Activated CD4-positive, alpha-beta memory T cell treated with anti-CD3 and anti-CD28 coated beads for 36 hours (primary cell): ENCODE results near the gene XPO5. TPM values are rescaled to one million over a fixed set of nuclear protein-coding genes. Genes with fewer than 3 reads are reported as not detected.

Experiments used
- CTCF ChIA-PET: fragments of 350-600 bp; sonication (Branson Sonifier 250); formaldehyde crosslinking; loops from one replicate; lab custom pipeline; 2021; ENCODE audit warnings: antibody characterized with exemption, inconsistent platforms; lab: Charles Lee
- POLR2A ChIA-PET: fragments of 350-600 bp; sonication (Branson Sonifier 250); formaldehyde crosslinking; loops from one replicate; lab custom pipeline; 2021; ENCODE audit warnings: antibody characterized with exemption; lab: Charles Lee
- DNase-seq: peaks from one replicate; pipeline ENCODE4 v3.0.0-alpha.2; 2020
- H3K27ac Mint-ChIP-seq: one replicate; pipeline ENCODE4 v1.8.0; 2021; ENCODE audit warnings: mixed read lengths
- H3K27me3 Mint-ChIP-seq: one replicate; pipeline ENCODE4 v1.8.0; 2021; ENCODE audit warnings: mixed read lengths
- H3K36me3 Mint-ChIP-seq: one replicate; pipeline ENCODE4 v1.8.0; 2021; ENCODE audit warnings: mixed read lengths
- H3K4me1 Mint-ChIP-seq: one replicate; pipeline ENCODE4 v1.8.0; 2021; ENCODE audit warnings: low read depth, mixed read lengths
- H3K4me3 Mint-ChIP-seq: one replicate; pipeline ENCODE4 v1.8.0; 2021; ENCODE audit warnings: mild to moderate bottlenecking, mixed read lengths
- H3K9me3 Mint-ChIP-seq: one replicate; pipeline ENCODE4 v1.8.0; 2021; ENCODE audit warnings: mixed read lengths
- intact Hi-C: fragments of 100-400 bp; cut with micrococcal nuclease; formaldehyde crosslinking; loops from one replicate; pipeline ENCODE4 v1.15.1; 2023
- total RNA-seq, 2 experiments: library from RNA; stranded (reverse); gene quantifications; one replicate each; pipeline ENCODE4 v1.2.3, GENCODE V29; 2021

The XPO5 gene
- 10 to 100 TPM; 83.7 to 97.9 TPM for total RNA-seq

- H3K27me3 Mint-ChIP-seq = no peaks in the 10 kb centered on the region
- H3K9me3 Mint-ChIP-seq = no peaks in the 10 kb centered on the region
- intact Hi-C loops = loop anchor here (2.0 to 10.0 kb wide), 2 partner anchors 53 to 199 kb away; partner anchors contain the start of genes GTPBP2 and VEGFA
- peak within 1 kb of the TSS; percentile 85 for H3K27ac Mint-ChIP-seq
- peak; percentile 94 for DNase-seq
- peak within 1 kb of the TSS; percentile 97 for H3K4me3 Mint-ChIP-seq
- H3K36me3 Mint-ChIP-seq = peaks cover 41% of the 10 kb centered on the region
- ChIA-PET POLR2A (interaction anchor here (0.6 to 1.7 kb wide), 4 partner anchors 9 to 60 kb away, joined by 3 to 14 read pairs (median 3); partner anchors contain the start of genes GTPBP2 and MAD2L1BP), CTCF (interaction anchor here (1.5 kb wide), 1 partner anchor 53 kb away, joined by 6 read pairs; the partner anchor contains the start of gene GTPBP2)
- peaks cover 52% of the 10 kb centered on the region for H3K4me1 Mint-ChIP-seq
Observed at GRCh38 chr6:43575772-43576551, at the start of gene XPO5, which contains the start of gene POLH. TSS of gene XPO5 (minus strand) at chr6:43576038. CDS start at chr6:43575864, 174 bp downstream. TSS of gene POLH (plus strand) at chr6:43576185. CDS start at chr6:43582320, 6,135 bp downstream.

- ChIA-PET POLR2A (no interaction called here), CTCF (interaction anchor here (1.4 kb wide), 1 partner anchor 42 kb away, joined by 3 read pairs; no protein-coding TSS in a partner anchor)
- Mint-ChIP-seq H3K27ac (peak overlapping the region; percentile 80), H3K4me1 (peaks cover 27% of the 10 kb centered on the region), H3K36me3 (peaks cover 53% of the 10 kb centered on the region), H3K27me3 (no peaks in the 10 kb centered on the region), H3K9me3 (no peaks in the 10 kb centered on the region), H3K4me3 (no peak overlapping the region)
- DNase-seq = no peak
- intact Hi-C loops = no loop called here
Observed at GRCh38 chr6:43625393-43625992, 49.7 kb upstream of the XPO5 start.

GRCh38 chr6:43624786-43625288 is 49.0 kb upstream of the XPO5 start:
- Mint-ChIP-seq H3K27ac (no peak overlapping the region), H3K4me1 (peaks cover 23% of the 10 kb centered on the region), H3K4me3 (no peak overlapping the region), H3K9me3 (no peaks in the 10 kb centered on the region), H3K27me3 (no peaks in the 10 kb centered on the region), H3K36me3 (peaks cover 54% of the 10 kb centered on the region)
- ChIA-PET CTCF (interaction anchor here (1.4 kb wide), 1 partner anchor 42 kb away, joined by 3 read pairs; no protein-coding TSS in a partner anchor), POLR2A (no interaction called here)
- intact Hi-C loops = no loop called here
- no peak for DNase-seq

GRCh38 chr6:43623880-43624785 is 48.3 kb upstream of the XPO5 start:
- Mint-ChIP-seq H3K27me3 (no peaks in the 10 kb centered on the region), H3K9me3 (no peaks in the 10 kb centered on the region), H3K36me3 (peaks cover 54% of the 10 kb centered on the region), H3K4me1 (peaks cover 23% of the 10 kb centered on the region), H3K4me3 (no peak overlapping the region), H3K27ac (no peak overlapping the region)
- CTCF ChIA-PET = no interaction called here
- no peak for DNase-seq
- intact Hi-C loops = no loop called here
- POLR2A ChIA-PET = no interaction called here

DNA sequence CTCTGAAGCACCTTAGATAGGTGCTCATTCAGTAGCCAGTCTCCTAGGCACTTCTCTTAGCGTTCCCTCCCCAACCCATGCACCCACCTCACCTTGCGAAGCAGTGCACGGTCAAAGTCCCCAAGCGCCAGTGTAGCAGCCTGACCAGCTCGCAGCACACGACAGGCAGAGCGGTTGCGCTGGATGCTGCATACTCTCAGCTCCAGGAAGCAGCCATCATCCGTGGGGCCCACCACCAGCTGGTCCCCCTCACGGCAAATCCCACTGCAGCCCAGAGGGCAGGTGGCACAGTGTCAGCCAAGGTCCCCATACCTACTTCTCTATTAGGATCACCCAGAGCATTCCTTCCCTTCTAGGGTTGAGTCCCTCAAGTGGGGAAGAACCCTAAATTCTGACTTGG is 46.7 kb upstream of the XPO5 start:
- no peak for DNase-seq
- Mint-ChIP-seq H3K27ac (no peak overlapping the region), H3K27me3 (no peaks in the 10 kb centered on the region), H3K4me3 (no peak overlapping the region), H3K4me1 (peaks cover 12% of the 10 kb centered on the region), H3K36me3 (peaks cover 50% of the 10 kb centered on the region), H3K9me3 (no peaks in the 10 kb centered on the region)
- intact Hi-C loops = no loop called here
- POLR2A ChIA-PET = no interaction called here
- CTCF ChIA-PET = no interaction called here

DNA sequence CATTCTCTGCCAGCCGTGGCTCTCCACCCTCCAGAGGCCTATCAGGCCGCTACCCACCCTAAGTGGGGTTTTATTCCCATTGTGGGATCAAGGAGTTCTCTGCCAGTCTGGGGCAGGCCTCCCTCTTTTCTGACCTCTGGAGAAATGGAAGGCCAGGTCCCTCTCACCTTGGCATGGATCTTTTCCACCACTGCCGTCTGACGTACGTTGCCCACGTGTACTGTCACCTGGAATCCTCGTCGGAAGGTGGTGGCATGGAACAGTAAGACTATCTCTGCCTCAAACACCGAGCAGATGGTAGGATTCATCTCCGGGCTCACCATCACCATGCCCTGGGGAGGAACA is 46.0 kb upstream of the XPO5 start:
- ChIA-PET POLR2A (no interaction called here), CTCF (no interaction called here)
- DNase-seq = no peak
- peaks cover 44% of the 10 kb centered on the region for H3K36me3 Mint-ChIP-seq
- no peak overlapping the region for H3K27ac Mint-ChIP-seq
- intact Hi-C loops = no loop called here
- H3K4me1 Mint-ChIP-seq = peaks cover 5% of the 10 kb centered on the region
- no peaks in the 10 kb centered on the region for H3K27me3 Mint-ChIP-seq
- H3K9me3 Mint-ChIP-seq = no peaks in the 10 kb centered on the region
- no peak overlapping the region for H3K4me3 Mint-ChIP-seq

GRCh38 chr6:43621078-43621835 is 45.4 kb upstream of the XPO5 start:
- DNase-seq = no peak
- Mint-ChIP-seq H3K4me3 (no peak overlapping the region), H3K27ac (no peak overlapping the region), H3K4me1 (peaks cover under 1% of the 10 kb centered on the region), H3K27me3 (no peaks in the 10 kb centered on the region), H3K9me3 (no peaks in the 10 kb centered on the region), H3K36me3 (peaks cover 40% of the 10 kb centered on the region)
- ChIA-PET CTCF (interaction anchor here (3.8 kb wide), 1 partner anchor 13 kb away, joined by 23 read pairs; no protein-coding TSS in a partner anchor), POLR2A (no interaction called here)
- intact Hi-C loops = no loop called here

GRCh38 chr6:43616725-43617472 is 41.1 kb upstream of the XPO5 start:
- Mint-ChIP-seq H3K27ac (no peak overlapping the region), H3K36me3 (peaks cover 27% of the 10 kb centered on the region), H3K4me3 (no peak overlapping the region), H3K4me1 (no peaks in the 10 kb centered on the region), H3K9me3 (no peaks in the 10 kb centered on the region), H3K27me3 (no peaks in the 10 kb centered on the region)
- intact Hi-C loops = no loop called here
- CTCF ChIA-PET = interaction anchor here (3.8 kb wide), 1 partner anchor 8 kb away, joined by 23 read pairs; no protein-coding TSS in a partner anchor
- POLR2A ChIA-PET = interaction anchor here (1.2 to 1.6 kb wide), 2 partner anchors 12 to 13 kb away, joined by 3 to 4 read pairs; partner anchors contain the start of gene GTPBP2
- DNase-seq = no peak

- DNase-seq = no peak
- no peaks in the 10 kb centered on the region for H3K27me3 Mint-ChIP-seq
- no peak overlapping the region for H3K27ac Mint-ChIP-seq
- H3K4me3 Mint-ChIP-seq = no peak overlapping the region
- intact Hi-C loops = no loop called here
- ChIA-PET CTCF (interaction anchor here (1.5 kb wide), 1 partner anchor 9 kb away, joined by 4 read pairs; no protein-coding TSS in a partner anchor), POLR2A (interaction anchor here (0.7 kb wide), 1 partner anchor 43 kb away, joined by 3 read pairs; no protein-coding TSS in a partner anchor)
- no peaks in the 10 kb centered on the region for H3K4me1 Mint-ChIP-seq
- H3K36me3 Mint-ChIP-seq = peaks cover 23% of the 10 kb centered on the region
- H3K9me3 Mint-ChIP-seq = no peaks in the 10 kb centered on the region
Observed at GRCh38 chr6:43614396-43614730, 38.5 kb upstream of the XPO5 start.

DNA sequence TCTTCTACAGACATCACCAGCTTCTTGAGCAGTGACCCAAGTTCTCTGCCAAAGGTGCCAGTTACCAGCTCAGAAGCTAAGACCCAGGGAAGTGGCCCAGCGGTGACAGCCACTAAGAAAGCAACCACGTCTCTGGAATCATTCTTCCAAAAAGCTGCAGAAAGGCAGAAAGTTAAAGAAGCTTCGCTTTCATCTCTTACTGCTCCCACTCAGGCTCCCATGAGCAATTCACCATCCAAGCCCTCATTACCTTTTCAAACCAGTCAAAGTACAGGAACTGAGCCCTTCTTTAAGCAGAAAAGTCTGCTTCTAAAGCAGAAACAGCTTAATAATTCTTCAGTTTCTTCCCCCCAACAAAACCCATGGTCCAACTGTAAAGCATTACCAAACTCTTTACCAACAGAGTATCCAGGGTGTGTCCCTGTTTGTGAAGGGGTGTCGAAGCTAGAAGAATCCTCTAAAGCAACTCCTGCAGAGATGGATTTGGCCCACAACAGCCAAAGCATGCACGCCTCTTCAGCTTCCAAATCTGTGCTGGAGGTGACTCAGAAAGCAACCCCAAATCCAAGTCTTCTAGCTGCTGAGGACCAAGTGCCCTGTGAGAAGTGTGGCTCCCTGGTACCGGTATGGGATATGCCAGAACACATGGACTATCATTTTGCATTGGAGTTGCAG is 38.0 kb upstream of the XPO5 start:
- Mint-ChIP-seq H3K9me3 (no peaks in the 10 kb centered on the region), H3K4me3 (no peak overlapping the region), H3K36me3 (peaks cover 26% of the 10 kb centered on the region), H3K4me1 (no peaks in the 10 kb centered on the region), H3K27ac (no peak overlapping the region), H3K27me3 (no peaks in the 10 kb centered on the region)
- intact Hi-C loops = no loop called here
- ChIA-PET POLR2A (interaction anchor here (1.2 kb wide), 1 partner anchor 28 kb away, joined by 3 read pairs; no protein-coding TSS in a partner anchor), CTCF (interaction anchor here (1.5 kb wide), 1 partner anchor 9 kb away, joined by 4 read pairs; no protein-coding TSS in a partner anchor)
- no peak for DNase-seq
